ENCODE results near the gene RAMP1.

RAMP1 gene

DNA sequence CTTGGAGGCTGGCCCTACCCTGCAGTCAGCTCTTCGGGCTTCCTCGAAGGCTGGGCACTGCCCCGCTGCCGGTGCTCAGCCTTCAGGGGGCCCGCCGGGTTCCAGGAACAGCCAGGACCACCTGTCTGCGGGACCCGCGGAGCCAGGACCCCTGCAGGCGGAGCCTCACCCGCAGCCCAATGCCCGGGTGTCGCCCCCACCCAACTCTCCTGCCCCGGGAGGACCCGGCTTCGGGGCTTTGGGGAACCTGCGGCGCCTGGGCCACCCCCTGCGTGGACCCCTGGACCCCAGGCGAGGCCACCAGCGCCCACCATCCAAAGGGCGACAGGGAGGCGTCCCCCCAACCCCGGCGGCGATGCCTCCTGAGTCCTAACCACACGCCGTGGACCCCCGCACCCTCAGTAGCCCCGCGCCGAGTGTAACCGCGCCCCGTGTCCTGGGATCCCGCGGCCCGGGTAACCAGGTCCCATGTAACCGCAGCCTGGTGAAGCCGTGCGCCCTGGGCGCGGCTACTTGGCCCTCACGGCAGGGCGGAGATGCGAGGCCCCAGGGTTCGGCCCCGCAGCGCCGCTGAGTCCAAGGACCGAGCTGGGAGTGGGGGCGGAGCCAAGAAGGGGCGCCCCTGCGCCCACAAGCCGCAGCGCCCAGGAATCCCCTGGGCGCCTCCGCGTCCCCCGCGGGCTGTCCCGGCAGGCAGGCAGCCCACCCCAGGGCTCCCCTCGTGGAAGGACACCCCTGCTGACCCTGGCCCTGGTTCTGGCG, 96.4 kb downstream of the RAMP1 start:
- no peak for DNase-seq

DNA sequence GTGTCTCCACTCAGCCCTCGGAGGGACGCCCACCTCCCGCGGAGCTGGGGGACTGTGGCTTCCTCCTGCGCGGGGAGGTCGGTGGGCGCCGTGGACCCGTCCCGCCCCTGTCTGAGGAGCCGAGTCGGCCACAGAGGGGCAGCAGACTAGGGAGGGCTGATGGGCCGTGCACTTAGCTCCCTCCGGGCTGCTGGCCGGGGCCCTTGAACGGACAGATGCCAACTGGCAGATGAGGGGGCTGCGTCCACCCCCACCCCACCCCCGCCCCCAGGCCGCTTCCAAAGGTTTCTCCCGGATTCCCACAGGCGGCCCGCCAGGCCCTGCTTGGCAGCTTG, 96.9 kb downstream of the RAMP1 start:
- DNase-seq, result no peak

DNA sequence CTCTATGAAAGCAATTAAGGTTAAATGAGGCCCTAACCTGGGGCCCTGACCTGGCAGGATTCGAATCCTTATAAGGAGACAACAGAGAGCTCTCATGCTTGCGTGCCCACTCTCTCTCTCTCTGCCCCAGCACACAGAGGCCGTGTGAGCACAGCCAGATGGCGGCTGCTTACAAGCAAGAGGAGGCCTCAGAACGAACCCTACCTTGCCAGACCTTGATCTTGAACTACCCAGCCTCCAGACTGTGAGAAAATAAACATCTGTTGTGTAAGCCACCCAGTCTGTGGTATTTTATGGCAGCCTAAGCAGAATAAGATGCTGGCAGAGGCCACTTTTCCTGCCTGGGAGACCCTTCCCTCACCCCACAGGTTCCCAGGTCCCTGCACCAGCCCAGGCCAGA, 102.2 kb downstream of the RAMP1 start:
- no peak for DNase-seq
